Activated CD4-positive, alpha-beta T cell treated with anti-CD3 and anti-CD28 coated beads, Interleukin-2, amount 50 U/mL, for 24 hours (primary cell): ENCODE results near the gene GPRC5D.
A peak's percentile ranks its signal among the peaks of the same experiment; 100 is the strongest.

Source experiments
- DNase-seq, 2 donors: peaks; one replicate each; pipeline ENCODE4 v3.0.0-alpha.2; 2020; ENCODE audit warnings: low read depth in 1 of 2, low spot score in 1 of 2

Gene GPRC5D

DNA sequence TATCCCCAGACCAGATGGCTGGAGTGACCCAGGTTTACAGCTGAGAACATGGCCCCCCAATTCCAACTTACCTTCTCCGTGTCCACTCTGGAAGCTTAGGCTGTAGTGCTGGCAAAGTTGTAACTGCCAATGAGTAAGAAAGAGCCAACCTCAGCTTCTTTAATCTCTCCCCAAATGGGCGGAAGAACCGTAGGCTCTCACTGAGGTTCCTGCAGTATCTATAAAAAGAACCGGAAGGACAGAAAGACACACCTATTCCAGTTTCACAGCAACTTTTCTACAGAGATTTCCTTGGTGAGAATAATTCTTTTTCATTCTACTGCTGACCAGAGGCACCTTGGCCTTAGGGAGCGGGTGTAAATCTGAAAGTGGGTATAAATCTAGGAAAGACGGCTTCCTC is at the start of gene GPRC5D:
Gene GPRC5D, minus strand, starts transcription at position 135 of the 400 bp plus-strand sequence. CDS start 1,786 bp downstream, outside the sequence.
- DNase-seq: no peak

GRCh38 chr12:13001775-13002040 is 49.7 kb upstream of the GPRC5D start:
- no peak for DNase-seq

GRCh38 chr12:13000925-13001774 is 49.2 kb upstream of the GPRC5D start:
- DNase-seq: no peak

- no peak for DNase-seq
These were observed 48.6 kb upstream of the GPRC5D start for GRCh38 chr12:13000616-13000924.

DNA sequence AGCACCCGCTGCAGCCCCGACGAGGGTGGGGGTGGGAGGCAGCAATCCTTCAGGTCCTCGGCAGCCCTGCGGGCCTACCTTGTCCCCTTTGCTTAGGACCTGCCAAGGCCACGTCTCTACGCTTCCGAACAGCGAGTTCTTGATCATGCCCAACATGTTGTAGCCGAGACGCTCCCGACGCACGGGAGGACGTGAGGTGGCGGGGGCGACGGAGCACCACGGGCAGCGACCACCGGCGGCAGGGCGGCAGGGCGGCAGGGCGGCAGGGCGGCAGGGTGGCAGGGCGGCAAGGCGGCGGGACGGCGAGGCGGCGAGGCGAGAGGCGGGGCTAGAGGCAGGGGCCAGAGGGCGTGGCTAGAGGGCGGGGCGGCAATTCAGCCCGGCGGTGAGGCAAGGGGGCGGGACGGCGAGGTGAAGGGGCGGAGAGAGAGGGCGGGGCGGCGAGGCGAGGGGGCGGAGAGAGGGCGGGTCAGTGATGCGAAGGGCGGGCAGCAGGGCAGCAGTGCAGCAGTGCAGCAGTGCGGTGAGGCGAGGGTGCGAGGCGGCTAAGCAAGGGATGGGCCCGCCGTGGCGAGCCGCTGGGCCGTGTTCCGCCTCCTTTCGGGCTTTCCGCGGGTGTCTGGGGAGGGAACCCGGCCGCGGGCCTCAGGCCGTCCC is 48.1 kb upstream of the GPRC5D start, which contains the start of gene HEBP1:
Gene HEBP1, minus strand, starts transcription at position 307 of the 657 bp plus-strand sequence. Its CDS starts 151 bp downstream, at position 156.
- DNase-seq: peak; percentile 93 to 96

- DNase-seq: no peak
These were observed 47.4 kb upstream of the GPRC5D start for GRCh38 chr12:12999271-12999958.

DNA sequence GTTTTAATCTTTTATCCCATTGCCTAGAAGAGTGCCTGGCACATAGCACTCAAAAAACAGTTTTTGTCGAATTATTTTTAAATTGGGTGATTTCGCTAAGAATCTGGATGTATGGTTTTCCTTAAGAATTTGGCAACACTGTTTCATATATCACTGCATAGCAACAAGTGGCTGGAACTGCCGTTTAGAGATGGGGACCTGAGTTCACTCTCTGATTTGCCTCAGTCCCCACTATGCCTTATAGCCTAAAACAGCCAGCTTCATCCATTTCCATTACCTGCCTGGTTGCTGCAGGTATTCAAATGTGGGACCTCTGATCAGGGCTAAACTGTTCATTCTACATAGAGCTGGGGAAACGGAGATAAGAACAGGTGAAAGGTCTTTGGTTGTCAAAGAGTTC is 46.3 kb upstream of the GPRC5D start:
- no peak for DNase-seq

DNA sequence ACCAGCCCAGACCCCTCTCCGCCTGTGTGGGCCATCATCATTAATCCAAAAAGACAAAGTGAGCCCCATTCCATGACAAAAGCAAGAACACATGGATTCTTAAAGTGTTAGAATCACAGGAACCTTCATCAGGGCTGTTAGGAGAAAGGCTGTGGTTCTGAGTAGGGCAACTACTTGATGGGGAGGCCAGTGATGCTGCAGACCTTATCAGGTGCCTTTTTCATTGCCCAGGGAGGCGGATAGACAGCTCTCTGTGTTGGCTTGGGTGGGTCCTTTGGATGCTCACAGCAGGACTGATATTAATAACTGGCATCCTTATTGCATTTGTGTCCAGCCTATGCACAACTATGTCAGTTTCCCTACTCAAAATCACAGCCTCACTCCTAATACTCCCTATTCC is 45.8 kb upstream of the GPRC5D start:
- DNase-seq: no peak

GRCh38 chr12:12997156-12997555 is 45.2 kb upstream of the GPRC5D start:
- DNase-seq: no peak

DNA sequence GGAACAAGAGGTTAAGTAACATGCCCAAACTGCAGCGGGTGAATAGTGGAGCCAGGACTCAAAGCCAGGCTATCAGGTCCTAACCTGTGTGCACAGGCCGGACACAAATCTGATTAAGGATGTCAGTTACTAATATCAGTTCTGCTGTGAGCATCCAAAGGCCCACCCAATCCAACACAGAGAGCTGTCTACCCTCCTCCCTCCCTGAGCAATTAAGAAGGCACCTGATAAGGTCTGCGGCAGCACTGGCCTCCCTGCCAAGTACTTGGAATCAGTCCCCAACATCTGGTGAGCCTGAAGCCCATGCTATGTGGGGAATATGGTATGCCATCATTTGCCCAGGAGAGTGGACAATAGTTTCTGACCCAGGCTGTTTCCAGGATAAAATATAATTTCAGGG is 44.2 kb upstream of the GPRC5D start:
- no peak for DNase-seq

GRCh38 chr12:12995088-12995487 is 43.1 kb upstream of the GPRC5D start:
- no peak for DNase-seq

GRCh38 chr12:12993367-12993766 is 41.4 kb upstream of the GPRC5D start:
- DNase-seq: no peak

DNA sequence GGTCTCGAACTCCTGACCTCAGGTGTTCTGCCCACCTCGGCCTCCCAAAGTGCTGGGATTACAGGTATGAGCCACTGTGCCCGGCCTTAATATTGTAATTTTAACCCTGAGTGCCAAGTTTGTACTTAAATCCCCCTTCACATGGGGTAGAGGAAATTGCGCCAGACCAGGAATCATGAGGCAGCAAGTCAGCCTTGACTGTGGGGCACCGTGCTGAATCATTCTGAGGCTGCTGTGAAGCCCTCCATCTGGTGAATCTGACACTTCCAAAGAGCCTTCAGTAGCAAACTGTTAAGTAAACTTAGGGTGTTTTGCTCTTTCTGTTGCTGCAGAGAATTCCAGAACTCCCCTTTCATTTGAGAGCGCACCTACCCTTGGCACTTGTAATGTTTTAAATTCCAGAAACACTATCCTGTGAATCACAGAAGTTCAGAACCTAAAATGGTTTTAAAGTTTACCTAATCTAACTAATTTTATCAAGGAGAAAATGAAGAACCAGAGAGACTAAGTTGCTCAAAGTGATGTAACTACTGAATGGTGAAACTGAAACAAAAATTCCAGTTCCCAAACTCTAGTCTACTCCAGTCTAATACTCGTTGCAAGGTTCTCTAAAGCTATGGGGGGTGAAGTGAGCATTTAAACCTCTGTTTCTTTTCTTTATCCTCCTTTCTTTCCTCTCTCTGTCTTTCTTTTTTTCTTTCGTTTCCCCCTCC is 40.6 kb upstream of the GPRC5D start:
- DNase-seq: no peak

GRCh38 chr12:12990700-12991468 is 38.9 kb upstream of the GPRC5D start:
- no peak for DNase-seq

DNA sequence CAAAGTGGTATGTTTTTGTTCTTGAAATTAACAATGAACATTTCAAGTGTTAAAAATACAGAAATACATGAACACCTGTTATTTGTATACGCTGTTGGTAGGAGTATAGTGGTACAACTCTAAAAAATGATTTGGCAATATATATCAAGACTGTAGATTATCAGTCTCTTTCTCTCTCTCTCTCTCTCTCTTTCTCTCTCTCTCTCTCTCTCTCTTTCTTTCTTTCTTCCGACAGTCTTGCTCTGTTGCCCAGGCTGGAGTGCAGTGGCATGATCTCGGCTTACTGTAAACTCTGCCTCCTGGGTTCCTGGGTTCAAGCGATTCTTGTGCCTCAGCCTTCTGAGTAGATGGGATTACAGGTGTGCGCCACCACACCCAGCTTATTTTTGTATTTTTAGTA is 35.5 kb upstream of the GPRC5D start:
- no peak for DNase-seq

- no peak for DNase-seq
These were observed 34.9 kb upstream of the GPRC5D start for GRCh38 chr12:12986775-12987331.

GRCh38 chr12:12985817-12986408 is 33.9 kb upstream of the GPRC5D start:
- DNase-seq: no peak

- no peak for DNase-seq
These were observed 32.2 kb upstream of the GPRC5D start for GRCh38 chr12:12984149-12984548.

DNA sequence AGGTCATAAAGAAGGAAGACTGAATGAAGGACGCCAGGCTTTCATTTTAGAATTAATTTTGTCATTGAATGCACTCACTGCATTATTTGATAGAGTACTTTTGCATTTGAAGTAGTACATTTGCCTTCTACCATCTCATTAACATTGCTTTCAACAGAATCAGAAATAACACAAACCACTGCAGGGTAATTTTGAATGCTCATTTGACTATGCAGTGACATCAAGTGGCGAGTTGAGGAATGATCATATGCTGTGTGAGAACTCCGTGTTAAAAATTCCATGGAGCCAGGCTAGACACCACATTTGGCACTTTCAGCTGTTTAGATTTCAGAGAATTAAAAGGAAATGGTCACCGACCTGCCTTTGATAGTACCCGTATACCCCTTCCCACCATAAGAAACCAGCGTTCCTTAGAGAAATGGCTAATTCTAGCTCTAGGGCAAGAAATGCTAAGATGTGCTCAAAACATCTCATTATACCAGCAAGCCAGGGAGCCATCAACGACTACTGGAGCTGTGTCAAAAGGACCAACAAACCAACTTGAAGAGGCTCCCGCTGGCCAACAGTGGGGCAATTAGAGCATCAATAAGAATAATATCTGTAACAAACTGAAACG is 31.6 kb upstream of the GPRC5D start:
- no peak for DNase-seq

DNA sequence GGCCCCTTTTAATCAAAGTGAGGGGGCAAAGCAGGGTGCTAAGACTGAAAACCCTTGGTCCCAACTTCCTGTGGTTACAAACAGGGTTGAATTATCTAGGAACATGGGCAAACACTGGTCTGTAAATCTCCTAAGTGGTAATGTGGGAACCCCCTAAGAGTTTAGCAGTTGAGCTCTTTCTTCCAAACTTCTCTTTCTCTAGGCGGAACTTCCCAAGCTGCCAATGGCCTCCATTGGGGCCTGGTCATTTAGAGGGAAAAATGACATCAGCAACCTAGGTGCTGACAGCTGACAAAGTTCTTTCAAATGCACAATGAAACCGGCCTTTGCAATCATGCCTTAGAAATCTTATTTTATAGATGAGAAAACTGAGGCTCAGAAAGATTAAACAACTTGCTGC is 30.4 kb upstream of the GPRC5D start:
- DNase-seq: no peak
